GM11168 (cell line): ENCODE data around the gene SLC24A3.

Source experiments
- in situ Hi-C: fragments of 300-500 bp; cut with MboI; formaldehyde crosslinking; loops from one replicate; pipeline ENCODE4 v1.12.0; 2022; ENCODE audit warnings: low sequenced_read_pairs; ENCODE audit not compliant: unreplicated experiment

SLC24A3 gene

DNA sequence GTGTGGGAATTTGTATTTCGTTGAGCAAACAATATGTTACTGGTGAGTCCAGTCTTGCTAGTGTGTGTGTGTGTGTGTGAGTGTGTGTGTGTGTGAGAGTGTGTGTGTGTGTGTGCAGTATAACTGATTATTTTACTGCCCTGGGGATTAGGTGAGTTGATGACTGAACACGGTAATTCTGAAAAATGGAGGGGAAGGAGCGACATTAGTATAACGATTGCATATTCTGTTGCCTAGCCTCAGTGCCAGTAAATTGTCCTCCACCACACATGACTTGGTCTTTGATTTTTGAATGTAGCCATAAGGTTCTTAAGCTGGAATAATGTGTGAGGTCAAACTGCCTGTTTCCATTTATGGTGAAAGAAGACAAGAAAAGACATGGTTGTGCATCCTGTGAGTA, 121.1 kb downstream of the SLC24A3 start:
- in situ Hi-C loops: no loop called here

- in situ Hi-C loops: no loop called here
Measured at GRCh38 chr20:19335341-19335740, 122.9 kb downstream of the SLC24A3 start.

DNA sequence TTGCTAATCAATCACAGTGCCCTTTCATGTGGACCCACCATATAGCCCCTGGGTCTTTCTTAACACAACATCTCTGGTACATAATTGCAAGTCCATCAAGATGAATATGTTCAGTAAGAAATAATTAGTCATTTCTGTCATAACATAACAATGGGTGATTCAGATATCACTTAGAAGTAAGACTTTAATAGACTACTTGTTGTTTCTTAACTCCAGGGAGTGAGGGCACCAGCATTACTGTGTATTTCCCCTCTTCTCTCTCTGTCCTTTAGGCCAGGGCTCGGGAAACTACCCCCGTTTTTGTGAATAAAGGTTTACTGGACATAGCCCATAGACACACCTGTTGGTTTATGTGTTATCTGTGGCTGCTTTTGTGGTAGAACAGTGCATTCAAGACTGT, 123.5 kb downstream of the SLC24A3 start:
- in situ Hi-C loops: no loop called here

DNA sequence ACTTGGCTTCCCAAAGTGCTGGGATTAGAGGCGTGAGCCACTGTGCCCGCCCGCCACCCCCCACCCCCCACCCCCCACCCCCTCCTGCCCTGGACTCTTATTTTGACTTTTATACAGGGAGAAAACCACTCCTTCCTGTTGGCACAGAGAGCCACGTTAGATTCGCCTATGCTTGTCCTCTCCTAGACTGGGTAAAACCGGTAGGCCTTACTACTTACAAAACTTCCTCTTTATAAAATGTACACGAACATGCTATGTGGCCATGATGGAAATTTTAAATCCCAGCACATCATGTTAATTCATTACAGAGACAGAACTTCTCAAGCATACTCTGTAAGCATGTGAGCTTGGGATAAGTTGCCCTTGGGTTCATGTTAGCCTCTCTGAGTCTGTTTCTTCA, 124.2 kb downstream of the SLC24A3 start:
- in situ Hi-C loops: no loop called here

DNA sequence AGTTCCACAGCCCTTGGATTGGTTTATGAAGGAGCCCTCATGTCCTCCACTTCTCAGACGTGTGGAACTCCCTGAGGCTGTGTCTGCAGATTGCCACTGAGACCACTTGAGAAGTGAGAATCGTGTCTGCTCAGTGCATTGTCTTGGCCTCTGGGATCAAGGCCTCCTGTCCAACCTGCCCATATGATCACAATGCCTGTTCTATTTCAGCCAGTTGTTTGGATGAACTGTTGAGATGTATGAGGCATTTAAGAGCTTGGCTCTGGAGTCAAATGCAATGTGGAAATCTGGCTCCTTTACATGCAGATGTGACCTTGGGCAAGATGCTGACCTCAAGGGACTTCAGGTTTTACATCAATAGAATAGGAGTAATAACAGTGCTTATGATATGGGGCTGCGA, 125.9 kb downstream of the SLC24A3 start:
- in situ Hi-C loops: no loop called here

- in situ Hi-C loops: no loop called here
Measured at GRCh38 chr20:19338960-19339359, 126.5 kb downstream of the SLC24A3 start.

DNA sequence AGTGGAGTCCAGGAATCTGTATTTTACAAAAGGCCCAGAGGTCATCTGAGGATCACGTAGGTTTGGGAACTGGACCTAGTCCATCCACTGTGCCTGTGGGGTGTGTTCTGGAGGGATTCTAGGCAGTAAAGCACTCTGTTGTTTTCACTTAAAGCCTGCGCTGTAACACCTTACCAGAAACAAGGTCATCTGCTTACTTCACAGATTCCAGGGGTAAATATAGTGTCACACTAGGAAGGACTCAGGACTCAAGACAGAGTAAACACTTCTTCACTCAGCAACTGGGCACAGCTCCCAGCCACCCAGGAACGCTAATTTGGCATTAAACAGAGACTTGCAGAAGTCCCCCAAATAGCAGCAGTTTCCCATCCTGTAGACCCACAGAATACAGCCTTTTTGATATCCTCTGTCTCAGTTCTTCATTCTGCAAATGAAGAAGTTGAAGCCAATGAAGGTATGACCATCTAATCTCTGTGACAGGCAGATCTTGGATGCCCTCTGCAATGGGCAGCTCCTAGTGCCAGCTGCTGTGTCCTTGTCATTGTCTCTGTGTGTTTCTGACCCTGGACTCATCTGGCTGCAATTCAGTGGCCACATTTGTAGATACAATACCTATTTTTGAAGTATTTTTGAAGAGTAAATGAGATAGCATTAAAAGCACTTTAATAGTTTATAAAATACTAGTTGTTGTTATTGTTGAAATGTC, 129.1 kb downstream of the SLC24A3 start:
- in situ Hi-C loops: no loop called here

GRCh38 chr20:19344341-19344740, 131.9 kb downstream of the SLC24A3 start:
- in situ Hi-C loops: no loop called here

DNA sequence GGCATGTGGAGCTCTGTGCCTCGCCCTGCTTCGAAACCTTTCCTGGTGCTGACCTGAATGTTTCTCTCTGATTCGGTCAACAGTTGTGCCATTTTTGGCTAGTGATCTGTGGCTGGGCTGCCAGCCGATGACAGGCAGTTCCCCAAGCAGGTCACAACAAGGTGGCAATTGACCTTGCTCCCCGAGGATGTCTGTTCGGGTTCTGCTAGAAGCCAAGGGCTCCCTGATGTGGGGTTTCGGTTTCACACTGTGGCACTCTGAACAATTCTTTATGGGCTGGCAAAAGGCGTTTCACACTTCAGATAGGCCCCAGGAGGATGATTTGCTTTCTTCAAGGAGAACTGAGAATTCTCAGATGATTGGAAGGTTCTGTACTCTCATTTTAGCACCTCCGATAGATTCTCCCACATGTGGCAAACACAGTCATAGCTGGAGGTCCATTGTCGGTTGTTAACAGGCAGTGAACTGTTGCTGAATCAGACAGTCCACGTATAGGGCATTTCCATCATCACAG, 135.6 kb downstream of the SLC24A3 start:
- in situ Hi-C loops: no loop called here

GRCh38 chr20:19348582-19348981, 136.1 kb downstream of the SLC24A3 start:
- in situ Hi-C loops: no loop called here

DNA sequence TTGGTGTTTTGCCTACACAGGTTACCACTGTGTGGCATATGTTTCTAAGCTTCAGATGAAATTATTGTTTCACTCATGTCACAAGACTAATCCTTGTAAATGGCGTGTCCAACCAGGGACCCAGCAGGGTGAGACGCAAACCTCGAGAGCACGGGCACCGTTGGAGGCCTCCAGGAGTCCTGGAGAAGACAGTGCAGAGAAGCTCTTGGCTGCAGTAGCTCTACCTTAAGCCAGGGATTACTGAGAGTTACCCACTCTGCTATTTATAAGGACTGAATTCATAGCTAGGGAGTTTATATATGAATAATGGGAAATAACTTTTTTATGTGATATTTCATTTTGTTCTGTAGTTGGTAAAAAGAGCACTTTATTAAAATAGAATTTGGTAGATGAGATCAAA, 137.4 kb downstream of the SLC24A3 start:
- in situ Hi-C loops: no loop called here

DNA sequence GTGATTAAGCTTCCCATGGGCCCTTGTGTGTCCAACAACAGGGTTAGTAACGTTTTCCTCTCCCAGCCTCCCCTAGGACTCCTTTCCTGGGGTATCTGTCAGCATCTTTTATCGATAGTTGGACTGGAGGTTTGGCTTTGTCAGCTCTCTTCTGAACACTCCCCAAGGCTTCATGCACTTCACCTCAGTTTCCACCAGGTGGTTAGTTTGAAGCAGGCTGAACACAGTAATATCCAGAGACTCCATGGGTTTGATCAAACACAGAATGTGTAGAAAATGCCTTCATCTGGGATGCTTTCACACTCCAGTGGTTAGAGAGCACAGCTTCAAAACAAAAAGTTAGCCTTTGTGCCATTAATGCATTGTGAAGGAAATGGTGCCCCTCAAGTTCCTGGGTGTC, 139.1 kb downstream of the SLC24A3 start:
- in situ Hi-C loops: no loop called here

DNA sequence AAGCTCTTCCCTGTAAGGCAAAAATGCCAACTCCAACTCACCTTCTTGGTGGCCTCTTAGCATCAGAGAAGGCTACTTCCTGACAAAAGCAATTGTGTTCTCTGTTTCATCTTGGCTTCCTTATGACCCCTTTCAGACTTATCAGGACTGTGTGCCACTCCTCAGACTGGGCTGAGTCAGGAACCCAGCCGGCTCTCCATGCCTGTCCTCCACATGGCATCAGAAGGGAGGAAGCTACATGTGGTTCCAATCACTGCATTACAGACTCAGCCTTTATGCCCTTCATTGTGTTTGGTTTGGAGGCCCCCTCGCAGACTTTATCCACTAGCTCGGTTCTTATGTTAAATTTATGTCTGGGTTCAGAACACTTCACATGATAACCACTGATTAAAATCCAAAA, 142.5 kb downstream of the SLC24A3 start:
- in situ Hi-C loops: no loop called here

DNA sequence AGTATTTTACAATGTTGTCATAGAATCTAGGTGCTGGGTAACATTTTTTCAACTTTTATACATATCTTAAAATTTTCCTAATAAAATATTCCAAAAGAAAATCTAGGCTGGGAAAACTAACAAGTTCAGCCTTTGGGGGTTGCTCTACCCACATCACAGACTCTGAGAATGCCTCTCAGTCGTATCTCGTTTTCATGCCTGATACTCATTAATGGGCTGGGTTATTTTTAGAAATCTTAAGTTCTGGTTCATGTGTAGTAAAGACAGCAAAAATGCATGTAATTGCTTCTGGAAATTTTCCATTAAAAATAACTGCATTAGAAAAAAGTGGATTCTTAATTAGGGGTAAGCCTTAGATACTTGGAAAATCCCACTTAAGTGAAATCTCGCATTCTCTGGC, 149.3 kb downstream of the SLC24A3 start:
- in situ Hi-C loops: no loop called here

DNA sequence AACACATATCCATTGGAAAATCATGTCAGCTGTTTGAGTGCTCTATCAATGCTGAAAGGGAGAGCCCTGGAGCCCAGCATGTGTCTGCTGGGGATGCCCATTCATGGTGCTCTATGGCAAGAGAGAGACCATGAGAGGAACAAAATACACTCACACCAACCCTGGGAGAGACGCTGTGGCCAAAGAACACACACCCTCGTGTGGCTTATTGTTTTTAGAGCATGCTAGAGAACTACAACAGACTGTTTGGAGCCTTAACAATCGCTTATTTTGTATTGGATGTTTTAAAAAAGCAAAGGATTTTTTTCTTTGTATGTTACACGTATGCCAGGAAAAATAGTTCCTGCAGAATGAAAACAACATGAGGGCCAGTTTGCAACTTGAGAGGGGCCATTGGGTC, 151.0 kb downstream of the SLC24A3 start:
- in situ Hi-C loops: no loop called here

- in situ Hi-C loops: no loop called here
Measured at GRCh38 chr20:19367591-19367990, 155.1 kb downstream of the SLC24A3 start.

- in situ Hi-C loops: no loop called here
Measured at GRCh38 chr20:19368351-19368750, 155.9 kb downstream of the SLC24A3 start.

DNA sequence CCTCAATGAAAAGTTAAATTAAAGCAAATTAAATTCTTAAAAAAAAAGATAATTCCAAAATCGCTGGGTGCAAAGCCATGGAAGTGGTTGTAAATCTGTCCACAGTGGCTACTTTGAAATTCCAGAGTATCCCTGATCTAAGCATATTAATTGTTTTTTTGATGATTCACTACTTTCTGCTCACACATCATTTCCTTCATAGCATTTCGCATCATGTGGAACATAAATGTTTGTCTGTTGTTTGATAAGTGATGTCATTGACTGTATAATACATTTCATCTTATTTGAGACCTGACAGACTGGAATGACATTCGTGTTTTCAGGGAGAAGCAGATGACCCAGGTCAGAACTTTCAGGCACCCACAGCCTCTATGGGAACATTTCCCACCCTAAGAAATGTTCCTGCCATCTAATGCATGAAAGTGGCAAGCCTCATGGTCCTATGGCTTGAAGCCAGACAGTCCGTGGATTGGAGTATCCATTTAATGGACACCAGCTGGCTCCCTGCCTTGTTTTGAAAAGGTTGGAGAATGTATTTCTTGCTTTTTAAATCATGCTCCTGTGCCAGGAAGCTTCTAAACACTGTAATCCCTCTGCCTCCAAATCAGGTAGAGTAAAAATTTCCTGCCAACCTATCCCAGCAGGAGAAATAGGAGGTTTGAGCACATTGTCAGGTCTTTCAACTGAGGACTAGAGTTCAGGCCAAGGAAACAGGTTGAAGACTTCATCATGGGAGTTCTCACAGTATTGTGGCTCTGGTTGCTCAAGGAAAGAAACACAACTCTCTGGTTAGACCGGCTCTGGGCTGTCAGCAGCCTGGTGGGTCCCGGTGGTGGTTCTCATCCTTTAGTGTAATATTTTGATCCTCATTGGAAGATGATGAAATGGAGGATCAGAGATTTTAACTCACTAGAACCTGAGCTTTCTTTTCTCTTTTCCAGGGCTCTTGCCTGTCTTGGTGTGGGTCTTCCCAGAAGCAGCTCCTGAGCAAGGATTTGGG, 157.9 kb downstream of the SLC24A3 start:
- in situ Hi-C loops: no loop called here

- in situ Hi-C loops: no loop called here
Measured at GRCh38 chr20:19371112-19371511, 158.7 kb downstream of the SLC24A3 start.

DNA sequence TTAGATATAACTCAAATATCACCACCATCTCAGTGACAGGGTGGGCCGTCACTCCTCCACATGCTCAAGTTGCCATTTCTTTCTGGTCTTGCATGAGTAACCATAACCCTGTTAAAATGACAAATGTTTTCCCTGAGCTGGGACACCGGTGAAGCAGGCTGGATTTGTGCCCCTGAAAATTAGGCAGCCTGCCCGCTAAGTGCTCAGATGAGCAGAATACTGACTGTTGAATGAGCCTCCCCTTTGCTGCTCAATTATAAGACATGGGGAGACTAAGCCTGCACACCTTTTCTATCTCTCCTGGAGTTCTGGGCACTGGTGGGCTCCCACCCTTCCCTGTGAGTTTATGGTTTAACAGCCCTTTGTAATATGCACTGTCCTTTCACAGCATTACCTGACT, 161.8 kb downstream of the SLC24A3 start:
- in situ Hi-C loops: no loop called here

- in situ Hi-C loops: no loop called here
Measured at GRCh38 chr20:19375395-19375794, 163.0 kb downstream of the SLC24A3 start.
